ENCODE measurements around the gene OR8D1. TPM values are rescaled to one million over a fixed set of nuclear protein-coding genes. Genes with fewer than 3 reads are reported as not detected.

Gene OR8D1
- total RNA-seq, 1 experiment from 2014 or later, result not detected

DNA sequence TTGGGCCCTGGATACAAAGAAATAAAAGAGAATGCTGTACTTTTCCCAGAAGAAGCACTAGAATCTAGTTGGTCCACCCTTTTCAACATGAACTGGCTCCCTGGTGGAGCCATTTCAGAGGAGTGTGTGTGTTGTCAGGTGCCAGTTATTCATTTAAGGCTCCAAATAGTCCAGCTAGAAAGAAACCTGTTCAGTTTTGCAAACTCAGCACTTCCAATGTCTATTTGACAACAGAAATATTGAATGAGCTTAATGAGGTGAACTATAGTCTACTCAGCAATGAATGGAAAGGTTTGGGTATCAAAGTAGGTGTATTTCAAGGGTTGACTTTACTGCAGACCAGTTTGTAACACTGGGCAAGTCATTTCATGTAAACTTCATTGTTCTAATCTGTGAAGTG, 2.1 kb downstream of the OR8D1 start:
- TF ChIP-seq SIN3A (IDR thresholded peaks at IDR 0.05; ENCODE audit: borderline replicate concordance, insufficient read depth, low read depth, low read length) (no peak), TCF7L2 (IDR thresholded peaks at IDR 0.05; ENCODE audit: low read depth, low read length) (no peak), POLR2AphosphoS5 (IDR thresholded peaks at IDR 0.05; ENCODE audit: low read depth, low read length) (no peak)
- TF ChIP-seq, protein P1, sequence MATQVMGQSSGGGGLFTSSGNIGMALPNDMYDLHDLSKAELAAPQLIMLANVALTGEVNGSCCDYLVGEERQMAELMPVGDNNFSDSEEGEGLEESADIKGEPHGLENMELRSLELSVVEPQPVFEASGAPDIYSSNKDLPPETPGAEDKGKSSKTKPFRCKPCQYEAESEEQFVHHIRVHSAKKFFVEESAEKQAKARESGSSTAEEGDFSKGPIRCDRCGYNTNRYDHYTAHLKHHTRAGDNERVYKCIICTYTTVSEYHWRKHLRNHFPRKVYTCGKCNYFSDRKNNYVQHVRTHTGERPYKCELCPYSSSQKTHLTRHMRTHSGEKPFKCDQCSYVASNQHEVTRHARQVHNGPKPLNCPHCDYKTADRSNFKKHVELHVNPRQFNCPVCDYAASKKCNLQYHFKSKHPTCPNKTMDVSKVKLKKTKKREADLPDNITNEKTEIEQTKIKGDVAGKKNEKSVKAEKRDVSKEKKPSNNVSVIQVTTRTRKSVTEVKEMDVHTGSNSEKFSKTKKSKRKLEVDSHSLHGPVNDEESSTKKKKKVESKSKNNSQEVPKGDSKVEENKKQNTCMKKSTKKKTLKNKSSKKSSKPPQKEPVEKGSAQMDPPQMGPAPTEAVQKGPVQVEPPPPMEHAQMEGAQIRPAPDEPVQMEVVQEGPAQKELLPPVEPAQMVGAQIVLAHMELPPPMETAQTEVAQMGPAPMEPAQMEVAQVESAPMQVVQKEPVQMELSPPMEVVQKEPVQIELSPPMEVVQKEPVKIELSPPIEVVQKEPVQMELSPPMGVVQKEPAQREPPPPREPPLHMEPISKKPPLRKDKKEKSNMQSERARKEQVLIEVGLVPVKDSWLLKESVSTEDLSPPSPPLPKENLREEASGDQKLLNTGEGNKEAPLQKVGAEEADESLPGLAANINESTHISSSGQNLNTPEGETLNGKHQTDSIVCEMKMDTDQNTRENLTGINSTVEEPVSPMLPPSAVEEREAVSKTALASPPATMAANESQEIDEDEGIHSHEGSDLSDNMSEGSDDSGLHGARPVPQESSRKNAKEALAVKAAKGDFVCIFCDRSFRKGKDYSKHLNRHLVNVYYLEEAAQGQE (IDR thresholded peaks at IDR 0.05; ENCODE audit: insufficient read depth in 1 of 2, low read depth in 2 of 2, low read length in 1 of 2), result no peak
- TF ChIP-seq, protein P2, sequence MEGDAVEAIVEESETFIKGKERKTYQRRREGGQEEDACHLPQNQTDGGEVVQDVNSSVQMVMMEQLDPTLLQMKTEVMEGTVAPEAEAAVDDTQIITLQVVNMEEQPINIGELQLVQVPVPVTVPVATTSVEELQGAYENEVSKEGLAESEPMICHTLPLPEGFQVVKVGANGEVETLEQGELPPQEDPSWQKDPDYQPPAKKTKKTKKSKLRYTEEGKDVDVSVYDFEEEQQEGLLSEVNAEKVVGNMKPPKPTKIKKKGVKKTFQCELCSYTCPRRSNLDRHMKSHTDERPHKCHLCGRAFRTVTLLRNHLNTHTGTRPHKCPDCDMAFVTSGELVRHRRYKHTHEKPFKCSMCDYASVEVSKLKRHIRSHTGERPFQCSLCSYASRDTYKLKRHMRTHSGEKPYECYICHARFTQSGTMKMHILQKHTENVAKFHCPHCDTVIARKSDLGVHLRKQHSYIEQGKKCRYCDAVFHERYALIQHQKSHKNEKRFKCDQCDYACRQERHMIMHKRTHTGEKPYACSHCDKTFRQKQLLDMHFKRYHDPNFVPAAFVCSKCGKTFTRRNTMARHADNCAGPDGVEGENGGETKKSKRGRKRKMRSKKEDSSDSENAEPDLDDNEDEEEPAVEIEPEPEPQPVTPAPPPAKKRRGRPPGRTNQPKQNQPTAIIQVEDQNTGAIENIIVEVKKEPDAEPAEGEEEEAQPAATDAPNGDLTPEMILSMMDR (IDR thresholded peaks at IDR 0.05), result no peak
- no peak for DNase-seq (ENCODE audit: low read depth, low spot score)
- H3K9me3 ChIP-seq (ENCODE audit: control insufficient read depth, insufficient read depth, low read depth, low read length), result no peaks in the 10 kb centered on the region
- no peaks in the 10 kb centered on the region for H3K36me3 ChIP-seq (ENCODE audit: control insufficient read depth, insufficient read depth, low read length)
- POLR2A ChIA-PET, result no interaction called here
- H3K4me1 ChIP-seq (ENCODE audit: control insufficient read depth, insufficient read depth, low read length), result no peaks in the 10 kb centered on the region
- BruUV-seq (replicated peaks), result no TSS peak
- intact Hi-C loops (cut with micrococcal nuclease; ENCODE audit: unreplicated experiment), result no loop called here
- in situ Hi-C loops (cut with HindIII; ENCODE audit: low pct_unique_long_range_greater_than_20kb, low sequenced_read_pairs), result no loop called here
- H3K27ac ChIP-seq (ENCODE audit: low read length), result no peak overlapping the region
- CTCF ChIA-PET, result no interaction called here
- no peak overlapping the region for H3K4me3 ChIP-seq (ENCODE audit: low read depth in 2 of 2, low read length in 2 of 2)
- no peak for ATAC-seq
- H3K27me3 ChIP-seq (ENCODE audit: control insufficient read depth, insufficient read depth, low read length), result no peaks in the 10 kb centered on the region

DNA sequence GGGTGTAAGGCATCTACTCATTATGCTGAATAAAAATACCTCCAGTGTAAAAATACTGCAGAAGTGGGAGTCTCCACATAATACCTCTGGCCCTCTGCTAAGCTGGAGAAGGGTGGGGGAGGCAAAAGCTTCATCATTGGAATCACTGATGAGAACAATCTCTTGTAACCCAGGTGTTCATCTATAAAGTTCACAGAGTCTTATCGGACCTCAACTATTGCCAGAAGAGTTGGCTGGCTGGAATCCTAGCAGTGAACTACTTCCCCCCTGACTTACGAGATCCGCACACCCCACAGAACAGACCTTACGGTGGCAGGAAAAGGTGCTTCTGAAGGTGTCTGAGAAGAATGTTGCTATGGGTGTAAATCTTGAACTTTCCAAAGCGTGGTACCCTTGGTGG, 2.5 kb downstream of the OR8D1 start:
- Histone ChIP-seq H3K4me1 (ENCODE audit: control insufficient read depth, insufficient read depth, low read length) (no peaks in the 10 kb centered on the region), H3K9me3 (ENCODE audit: control insufficient read depth, insufficient read depth, low read depth, low read length) (no peaks in the 10 kb centered on the region), H3K36me3 (ENCODE audit: control insufficient read depth, insufficient read depth, low read length) (no peaks in the 10 kb centered on the region), H3K27me3 (ENCODE audit: control insufficient read depth, insufficient read depth, low read length) (no peaks in the 10 kb centered on the region), H3K27ac (ENCODE audit: low read length) (no peak overlapping the region), H3K4me3 (ENCODE audit: low read depth in 2 of 2, low read length in 2 of 2) (no peak overlapping the region)
- ChIA-PET CTCF (no interaction called here), POLR2A (no interaction called here)
- TF ChIP-seq, protein P1 (IDR thresholded peaks at IDR 0.05; ENCODE audit: insufficient read depth in 1 of 2, low read depth in 2 of 2, low read length in 1 of 2), result no peak
- no peak for TF ChIP-seq TCF7L2 (IDR thresholded peaks at IDR 0.05; ENCODE audit: low read depth, low read length)
- TF ChIP-seq, protein P2 (IDR thresholded peaks at IDR 0.05), result no peak
- TF ChIP-seq SIN3A (IDR thresholded peaks at IDR 0.05; ENCODE audit: borderline replicate concordance, insufficient read depth, low read depth, low read length), result no peak
- TF ChIP-seq POLR2AphosphoS5 (IDR thresholded peaks at IDR 0.05; ENCODE audit: low read depth, low read length), result no peak
- no peak for ATAC-seq
- DNase-seq (ENCODE audit: low read depth, low spot score), result no peak
- in situ Hi-C loops (cut with HindIII; ENCODE audit: low pct_unique_long_range_greater_than_20kb, low sequenced_read_pairs) (no loop called here), intact Hi-C loops (cut with micrococcal nuclease; ENCODE audit: unreplicated experiment) (no loop called here)
- no TSS peak for BruUV-seq (replicated peaks)
